NCI-H524 treated with DMSO at 0.1 percent for 48 hours (cell line): ENCODE results near the gene RIPK1.
A peak's percentile ranks its signal among the peaks of the same experiment; 100 is the strongest.
"Not testable (repeated sequence)": the region's sequence is repeated elsewhere in the genome, so short reads cannot be mapped to it uniquely, and the experiment has no call there.

Experiments used
- DNase-seq: peaks from one replicate; lab custom pipeline; 2025; lab: John Stamatoyannopoulos, UW

The RIPK1 gene

DNA sequence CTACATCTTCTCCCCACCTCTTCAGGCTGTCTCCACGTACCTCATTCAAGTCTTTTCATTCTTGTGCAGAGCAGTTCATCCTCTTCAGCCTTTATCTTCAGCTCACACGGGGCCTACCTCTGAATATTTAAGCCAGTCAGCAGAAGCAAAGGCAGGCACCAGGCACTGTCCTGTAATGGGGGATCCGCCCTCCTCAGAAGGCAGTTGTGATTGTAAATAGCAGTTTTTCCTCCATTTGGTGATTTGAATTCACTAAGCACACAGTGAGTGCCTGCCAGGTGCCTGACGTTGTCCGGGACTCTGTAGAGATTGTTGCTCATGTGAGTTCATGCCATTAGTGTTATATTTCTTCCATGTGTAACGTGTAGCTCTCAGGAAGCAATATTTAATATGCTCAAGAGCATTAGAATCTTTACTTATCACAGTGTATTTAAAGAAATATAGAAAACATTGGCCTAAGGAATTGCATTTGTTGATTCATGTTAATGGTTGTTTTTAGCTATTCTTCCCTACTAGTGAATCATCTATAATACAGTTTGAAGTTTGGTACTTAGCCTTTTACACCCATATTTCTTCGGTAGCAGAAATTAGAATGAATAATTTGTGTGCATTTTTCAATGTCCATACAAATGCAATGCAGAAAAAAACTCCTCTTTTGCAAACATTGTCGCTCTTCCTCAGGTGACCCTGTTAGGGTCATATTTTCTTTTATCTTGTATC is 68.2 kb downstream of the RIPK1 start:
- no peak for DNase-seq

DNA sequence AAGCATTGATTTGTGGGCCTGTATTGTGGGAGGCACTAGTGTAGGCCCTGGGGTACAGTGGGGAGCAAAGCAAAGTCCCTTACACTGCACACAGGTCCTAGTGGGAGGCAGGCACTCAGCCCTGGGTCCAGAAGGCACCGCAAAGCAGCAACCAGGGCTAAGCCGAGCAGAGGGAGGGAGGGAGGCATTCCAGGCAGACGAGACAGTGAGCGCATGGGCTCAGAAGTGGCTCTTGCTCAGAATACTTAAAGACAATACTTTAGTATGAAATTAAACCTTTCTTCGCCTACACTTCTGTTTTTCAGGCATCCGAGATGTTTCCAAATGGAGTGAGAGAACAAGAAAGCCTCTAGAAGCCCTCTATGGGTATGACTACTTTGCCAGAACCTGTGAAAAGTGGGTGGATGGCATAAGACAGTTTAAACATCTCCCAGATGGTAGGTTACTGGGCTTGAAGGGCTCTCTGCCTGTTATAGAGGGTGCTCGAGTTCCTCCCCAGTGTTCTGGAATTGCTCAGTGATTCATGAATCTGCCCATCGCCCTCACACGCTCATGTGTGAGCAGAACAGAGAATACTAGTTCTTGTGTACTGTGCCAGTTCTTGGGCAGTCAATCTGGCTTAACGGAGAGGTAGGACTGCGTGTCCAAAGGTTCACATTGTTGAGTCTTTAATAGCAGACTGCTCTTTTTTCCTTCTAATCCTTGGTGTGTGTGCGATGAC is 68.9 kb downstream of the RIPK1 start:
- no peak for DNase-seq

DNA sequence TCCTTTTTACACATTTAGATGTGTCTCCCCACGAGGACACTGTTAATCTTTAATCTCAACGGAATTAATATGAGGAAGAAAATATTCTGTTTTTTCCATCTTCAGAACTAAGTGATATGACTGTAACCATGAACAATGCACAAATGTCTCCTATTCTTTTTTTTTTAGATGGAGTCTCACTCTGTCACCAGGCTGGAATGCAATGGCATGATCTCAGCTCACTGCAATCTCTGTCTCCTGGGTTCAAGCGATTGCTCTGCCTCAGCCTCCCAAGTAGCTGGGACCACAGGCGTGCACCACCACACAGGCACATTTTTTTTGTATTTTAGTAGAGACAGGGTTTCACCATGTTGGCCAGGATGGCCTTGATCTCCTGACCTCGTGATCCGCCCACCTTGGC is 69.6 kb downstream of the RIPK1 start:
- DNase-seq, result not testable (repeated sequence)

DNA sequence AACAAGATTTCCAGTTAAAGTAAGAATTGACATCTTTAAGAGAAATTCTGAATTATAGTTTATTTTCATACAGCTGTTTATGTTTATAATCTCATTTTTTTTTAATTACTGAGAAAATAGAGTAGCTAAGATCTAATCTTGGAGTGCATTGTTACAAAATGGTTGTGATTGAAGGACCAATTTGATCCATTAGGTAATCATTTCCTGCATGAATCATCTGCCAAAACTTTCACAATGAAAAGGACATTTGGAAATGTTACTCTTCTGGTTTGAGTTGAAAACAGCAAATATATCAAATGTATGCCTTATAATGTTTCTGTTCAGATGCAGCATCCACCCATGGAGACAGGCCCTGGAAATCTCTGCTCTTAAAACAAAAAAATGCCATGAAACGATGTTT is 70.0 kb downstream of the RIPK1 start:
- no peak for DNase-seq

DNA sequence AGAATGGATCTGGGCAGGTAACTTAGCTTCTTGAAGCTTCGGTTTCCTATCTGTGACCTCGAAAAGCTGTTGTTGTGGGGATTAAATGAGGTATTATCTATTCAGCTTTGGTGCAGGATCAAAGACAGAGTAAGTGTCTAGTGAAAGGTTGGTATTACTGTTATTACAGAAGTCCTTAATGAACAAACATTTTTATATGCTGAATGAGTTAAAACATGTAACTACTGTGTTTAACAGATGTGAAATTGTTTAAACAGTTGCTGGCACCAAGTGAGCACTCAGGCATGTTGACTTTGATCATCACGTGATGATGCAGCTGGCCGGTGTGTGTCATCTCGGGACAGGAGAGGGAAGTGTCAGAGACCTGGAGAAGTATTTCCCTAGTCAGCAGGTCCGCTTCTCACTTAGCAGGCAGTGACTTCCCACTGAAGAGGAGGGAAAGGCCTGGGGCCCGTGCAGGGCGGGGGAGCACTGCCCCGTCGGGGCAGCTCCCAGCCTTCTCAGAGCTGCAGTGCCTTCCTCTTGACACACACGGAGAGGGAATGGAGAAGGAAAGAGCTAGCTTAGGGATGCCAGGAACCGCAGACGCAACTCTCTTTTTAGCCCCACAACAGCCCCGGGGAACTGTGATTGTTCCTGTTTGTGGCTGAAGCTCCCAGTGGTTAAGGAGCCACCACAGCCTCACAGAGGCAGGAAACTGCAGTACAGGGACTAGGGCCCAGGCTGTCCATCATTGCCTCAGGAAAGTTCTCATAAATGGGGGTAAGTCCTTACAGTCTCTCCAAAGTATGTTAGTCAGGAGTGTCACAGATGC is 71.0 kb downstream of the RIPK1 start:
- no peak for DNase-seq

DNA sequence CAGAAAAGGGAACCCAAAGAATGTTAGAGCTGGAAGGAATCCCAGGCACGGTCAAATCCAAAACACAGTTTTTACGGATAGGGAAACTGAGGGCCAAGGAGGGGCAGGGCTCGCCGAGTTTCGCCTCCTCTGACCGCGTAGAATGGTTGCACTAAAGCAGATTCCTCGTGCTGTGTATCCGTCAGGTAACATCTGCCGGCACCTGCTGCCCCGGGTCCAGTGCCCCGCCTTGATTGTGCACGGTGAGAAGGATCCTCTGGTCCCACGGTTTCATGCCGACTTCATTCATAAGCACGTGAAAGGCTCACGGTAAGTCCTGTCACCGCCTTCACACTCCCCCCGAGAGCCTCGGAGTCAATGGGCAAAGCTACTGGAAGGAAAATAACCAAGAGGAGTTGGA is 71.9 kb downstream of the RIPK1 start:
- no peak for DNase-seq

DNA sequence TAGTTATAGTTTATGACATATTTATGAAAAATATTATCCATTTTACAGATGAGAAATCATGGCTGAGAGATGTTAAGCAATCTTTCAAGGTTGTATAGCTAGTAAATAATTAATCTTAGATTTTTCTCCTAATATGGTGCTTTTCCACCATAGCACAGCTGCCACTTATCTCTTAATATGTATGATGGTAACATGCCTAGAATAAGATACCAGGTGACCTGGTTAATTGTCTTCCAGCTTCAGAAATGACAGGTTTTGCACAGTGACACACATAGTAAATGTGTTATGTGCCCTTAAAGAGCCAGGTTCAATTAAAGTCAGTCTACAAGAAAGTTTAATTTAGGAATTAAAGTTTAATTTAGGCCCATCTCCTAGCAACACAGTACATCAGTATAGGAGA is 74.2 kb downstream of the RIPK1 start:
- no peak for DNase-seq

DNA sequence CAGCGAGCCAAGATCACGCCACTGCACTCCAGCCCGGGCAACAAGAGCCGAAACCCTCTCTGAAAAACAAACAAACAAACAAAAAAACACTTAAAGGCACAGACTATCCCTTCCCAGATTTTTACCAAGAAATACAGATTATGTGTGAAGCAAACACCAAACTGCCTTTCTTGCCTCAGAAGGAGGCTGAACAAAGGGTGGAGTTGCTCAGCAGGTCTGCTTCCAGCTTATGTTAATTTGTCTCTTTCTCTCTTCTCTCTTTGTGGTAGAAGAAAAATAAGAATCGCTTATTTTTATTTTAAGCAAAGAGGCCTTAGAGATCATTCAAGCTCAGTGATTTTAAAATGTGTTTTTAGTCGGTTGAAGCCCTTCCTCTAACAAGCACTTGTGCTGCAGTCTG is 74.9 kb downstream of the RIPK1 start:
- DNase-seq, result no peak

DNA sequence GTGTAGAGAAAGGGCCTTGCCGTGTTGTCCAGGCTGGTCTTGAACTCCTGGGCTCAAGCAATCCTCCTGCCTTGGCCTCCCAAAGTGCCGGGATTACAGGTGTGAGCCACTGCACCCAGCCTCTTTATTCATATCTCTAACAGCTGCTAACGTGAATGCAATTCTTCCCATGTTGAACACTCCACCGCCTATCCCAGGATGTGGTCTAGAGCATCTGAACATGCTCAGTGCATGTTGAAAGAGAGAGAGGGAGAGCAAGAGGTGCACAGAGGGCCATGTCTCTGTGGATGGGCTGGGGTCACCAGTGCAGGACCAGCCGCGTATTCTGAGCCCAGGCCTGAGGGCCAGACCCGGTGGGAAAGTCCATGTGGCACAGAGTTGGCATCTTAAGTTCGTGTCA is 76.3 kb downstream of the RIPK1 start:
- no peak for DNase-seq

DNA sequence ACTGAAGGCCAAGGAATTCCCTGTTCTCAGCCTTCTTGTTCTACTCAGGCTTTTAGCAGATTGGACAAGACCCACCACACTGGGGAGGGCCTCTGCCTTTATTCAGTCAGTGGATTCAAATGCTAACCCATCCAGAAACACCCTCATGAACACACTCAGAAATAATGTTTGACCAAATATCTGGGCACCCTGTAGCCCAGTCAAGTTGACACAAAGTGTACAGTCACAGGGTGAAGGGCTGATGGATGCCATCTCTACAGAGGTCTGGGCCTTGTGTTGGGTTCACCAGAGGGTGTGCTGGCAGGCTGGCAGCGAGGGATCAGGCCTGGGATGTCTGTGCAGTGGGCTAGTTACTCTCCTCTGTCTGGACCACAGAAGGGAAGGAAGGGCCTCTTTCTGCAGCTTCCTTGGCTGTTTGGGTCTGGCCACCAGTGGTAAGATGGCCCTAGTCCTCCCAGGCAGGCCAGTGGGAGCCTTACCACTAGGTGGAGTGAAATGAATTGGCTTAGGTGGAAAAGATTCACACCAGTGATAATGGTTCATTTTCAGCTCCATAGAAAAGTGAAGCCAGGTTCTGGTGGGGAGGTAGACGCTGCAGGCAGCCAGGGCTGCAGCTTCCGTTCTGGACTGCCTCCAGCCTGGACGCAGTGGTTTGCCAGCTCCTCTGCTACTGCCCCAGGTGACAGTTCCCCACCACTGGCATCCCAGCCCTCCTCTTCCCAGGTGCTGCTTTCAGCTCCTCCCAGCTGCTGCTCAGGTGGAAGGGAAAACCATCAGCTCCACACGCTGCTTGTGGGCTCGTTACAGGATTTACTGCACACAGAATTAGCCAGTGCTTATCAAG is 79.8 kb downstream of the RIPK1 start:
- no peak for DNase-seq

DNA sequence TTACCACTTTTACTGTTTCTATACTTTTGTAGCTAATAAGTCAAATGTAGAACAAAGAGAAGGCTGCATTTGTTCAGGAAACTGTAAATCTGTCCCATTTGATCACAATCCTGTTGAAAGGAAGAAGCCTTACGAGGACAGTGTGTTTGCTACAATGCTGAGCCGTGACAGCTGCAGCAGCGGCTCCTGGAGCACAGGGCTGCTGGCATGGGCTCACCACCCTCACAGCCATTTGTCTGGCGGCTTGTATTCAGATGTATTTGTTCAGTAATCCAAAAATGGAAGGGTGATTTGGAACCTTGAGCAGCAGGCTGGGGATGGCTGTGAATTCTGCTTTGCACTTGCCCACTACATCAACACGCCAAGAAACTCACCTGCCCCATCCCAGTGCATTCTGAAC is 83.4 kb downstream of the RIPK1 start:
- DNase-seq, result no peak

DNA sequence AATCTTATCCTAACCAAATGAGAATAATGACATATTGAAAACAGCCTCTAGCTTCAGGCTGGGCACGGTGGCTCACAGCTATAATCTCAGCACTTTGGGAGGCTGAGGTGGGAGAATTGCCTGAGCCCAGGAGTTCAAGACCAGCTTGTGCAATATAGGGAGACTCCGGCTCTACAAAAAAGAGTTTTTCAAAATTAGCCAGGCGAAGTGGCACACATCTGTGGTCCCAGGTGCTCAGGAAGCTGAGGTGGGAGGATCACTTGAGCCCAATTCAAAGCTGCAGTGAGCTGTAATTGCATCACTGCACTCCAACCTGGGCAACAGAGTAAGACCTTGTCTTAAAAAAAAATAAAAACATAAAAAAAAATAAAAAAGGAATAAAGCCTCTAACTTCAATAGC is 84.4 kb downstream of the RIPK1 start:
- DNase-seq, result no peak

DNA sequence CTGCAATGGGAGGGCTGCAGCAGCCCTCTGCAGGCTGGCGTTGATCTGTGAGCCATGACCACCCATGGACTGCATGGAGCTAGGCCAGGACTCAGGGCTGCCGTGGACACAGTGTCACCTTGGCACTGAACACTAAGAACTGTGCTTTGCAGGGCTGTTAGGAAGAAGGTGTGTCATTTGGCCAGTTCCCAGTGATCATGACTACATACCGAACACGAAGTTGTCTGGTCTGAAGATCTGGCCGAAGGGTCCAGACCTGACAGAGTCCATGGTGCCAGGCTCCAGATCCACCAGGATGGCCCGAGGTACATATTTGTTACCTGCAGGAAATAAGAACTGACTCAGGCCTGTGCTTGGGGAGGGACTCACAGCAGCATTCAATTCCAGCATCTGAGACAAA is 87.1 kb downstream of the RIPK1 start:
- not testable (repeated sequence) for DNase-seq

DNA sequence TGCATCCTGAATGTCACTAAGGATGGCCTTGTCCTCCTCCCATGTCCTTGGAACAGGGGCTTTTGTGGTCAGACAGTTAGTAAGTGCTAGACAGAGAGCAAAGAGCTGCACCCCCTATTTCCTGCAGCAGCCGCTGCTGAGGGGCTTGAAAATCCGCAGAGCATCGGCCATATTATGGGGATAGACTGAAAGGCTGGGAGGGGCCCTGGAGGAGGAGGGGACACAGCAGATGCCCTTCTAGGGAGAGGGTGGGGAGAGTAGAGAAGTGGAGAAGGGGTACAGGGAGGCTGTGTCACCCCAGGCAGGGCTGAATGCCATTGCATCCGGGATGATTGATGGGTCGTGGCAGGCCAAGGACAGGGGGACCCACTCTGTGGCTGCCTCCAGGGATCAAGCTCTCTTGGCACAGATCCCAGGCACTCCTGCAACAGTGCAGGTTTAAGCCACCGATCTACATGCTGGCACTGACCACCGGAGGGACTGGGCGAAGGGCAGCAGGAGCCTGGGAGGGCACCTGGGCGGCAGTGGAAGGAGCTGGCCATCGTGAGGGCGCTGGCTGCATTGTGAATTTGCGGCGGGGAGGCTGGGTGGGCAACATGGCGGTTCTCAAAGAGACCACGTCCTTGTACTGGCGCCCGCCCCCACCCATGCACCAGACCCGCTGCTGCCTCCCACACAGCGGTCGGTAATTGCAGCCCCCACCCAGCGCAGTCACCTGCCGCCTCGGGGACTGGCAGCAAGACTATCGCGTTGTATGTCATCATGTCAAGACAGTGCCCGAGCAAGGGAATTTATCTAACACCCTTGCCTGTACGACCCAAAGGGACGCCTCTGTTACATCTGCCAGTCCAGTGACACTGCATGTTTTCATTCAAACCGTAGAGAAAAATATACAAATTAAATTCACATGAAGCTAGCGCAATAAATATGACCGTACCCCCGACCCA is 88.2 kb downstream of the RIPK1 start:
- DNase-seq, result peak; percentile 25

DNA sequence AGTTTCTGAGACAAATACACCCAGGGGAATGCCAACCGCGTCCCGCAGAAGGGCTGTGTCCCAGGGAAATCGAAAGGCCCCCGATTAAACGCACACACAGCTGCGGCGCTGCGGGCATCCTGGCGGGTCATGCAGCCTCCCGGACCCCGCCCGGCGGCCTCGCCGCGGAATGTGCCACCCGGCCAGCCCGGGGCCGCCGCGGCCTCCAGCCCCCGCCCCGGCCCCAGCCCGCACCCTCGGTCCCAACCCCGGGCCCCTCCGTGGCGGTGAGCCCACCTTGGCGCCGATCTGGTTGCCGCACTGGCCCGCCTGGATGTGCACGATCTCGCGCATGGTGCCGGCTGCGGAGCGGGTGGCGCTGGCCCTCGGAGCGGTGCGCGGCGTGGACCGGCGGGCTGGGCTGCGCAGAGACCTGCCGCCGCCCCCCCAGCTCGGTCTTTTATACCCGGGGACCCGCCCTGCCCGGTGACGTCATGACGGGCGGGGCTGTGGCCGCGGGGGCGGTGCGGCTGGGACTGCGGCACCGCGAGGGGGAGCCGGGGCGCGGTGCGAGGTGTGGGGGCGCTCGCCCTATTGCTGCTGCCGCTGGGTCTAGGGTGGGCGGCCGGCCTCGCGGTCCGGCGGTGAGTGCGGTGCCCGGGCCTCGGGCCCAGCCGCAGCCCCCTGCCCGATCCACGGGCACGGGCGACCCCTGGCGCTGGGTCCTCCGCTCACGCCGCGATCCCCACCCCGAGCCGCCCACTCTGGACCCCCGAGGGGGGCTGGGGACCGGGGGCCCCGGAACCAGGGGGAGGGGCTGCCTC is 89.0 kb downstream of the RIPK1 start, which contains the start of gene TUBB2A:
TUBB2A (minus strand) TSS at position 414 of the 803 bp plus-strand sequence; CDS start at position 333, 81 bp downstream.
- DNase-seq, result peak; percentile 8

DNA sequence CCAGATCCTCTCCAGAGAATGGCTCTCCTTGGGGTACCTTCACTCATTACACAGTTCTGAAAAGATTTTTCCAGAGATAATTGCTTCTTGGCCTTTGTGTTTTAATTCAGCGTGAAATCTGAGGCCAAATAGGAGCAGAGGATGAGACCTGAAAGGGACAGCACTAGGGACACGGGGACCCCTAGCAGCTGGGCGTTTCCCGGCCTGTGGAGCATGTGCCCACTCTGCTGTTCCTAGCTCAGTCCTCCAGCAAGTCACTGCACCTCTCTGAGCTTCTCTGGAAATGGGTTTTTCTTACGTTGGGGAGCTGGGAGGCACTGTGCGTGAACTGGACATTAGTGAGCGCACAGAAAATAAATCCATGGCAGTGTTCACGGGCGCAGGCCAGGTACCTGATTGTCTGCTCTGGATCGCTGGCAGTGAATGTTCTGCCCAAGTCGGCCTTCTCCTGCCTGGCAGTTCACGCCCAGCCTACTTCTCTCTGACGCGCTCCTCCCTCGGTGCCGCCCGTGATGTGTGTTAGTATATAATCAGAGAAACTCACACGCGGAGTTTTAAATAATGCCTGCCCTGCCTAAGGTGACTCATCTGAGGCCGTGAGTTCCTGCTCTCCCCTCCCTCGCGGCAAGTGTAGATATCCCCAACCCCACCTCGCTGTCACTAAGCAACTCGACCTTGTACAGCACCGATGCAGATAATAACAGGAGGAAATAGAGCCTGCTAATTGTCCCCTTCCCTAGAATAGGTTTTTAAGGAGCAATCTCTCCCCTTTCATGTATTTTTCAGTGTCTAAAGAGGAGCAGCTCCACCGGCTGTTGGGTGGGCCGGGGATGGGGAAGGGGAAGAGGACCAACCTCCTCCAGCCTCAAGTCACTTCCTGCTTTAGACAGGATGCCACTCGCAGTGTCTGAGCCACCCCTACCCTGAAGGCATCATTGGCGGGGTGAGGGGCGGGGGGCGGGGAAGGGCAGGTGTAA is 91.8 kb downstream of the RIPK1 start:
- no peak for DNase-seq

DNA sequence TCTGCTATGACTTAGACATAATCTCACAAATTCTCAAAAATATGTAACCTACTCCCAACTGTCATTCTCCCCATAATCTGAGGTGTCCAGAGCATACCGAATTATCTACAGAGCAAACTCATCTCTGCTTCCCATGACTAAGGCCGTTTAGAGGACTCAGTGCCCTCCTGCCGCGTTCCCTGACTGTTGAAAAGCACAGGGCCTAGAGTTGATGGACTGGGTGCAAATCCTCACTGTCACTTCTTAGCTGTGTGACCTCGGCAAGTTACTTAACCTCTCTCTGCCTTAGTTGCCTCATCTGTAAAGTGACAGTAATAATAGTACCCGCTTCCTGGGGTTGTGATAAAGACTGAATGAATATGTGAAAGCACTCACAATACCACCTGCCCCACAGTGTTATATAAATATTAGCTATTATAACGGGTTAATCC is 93.8 kb downstream of the RIPK1 start:
- DNase-seq, result no peak

DNA sequence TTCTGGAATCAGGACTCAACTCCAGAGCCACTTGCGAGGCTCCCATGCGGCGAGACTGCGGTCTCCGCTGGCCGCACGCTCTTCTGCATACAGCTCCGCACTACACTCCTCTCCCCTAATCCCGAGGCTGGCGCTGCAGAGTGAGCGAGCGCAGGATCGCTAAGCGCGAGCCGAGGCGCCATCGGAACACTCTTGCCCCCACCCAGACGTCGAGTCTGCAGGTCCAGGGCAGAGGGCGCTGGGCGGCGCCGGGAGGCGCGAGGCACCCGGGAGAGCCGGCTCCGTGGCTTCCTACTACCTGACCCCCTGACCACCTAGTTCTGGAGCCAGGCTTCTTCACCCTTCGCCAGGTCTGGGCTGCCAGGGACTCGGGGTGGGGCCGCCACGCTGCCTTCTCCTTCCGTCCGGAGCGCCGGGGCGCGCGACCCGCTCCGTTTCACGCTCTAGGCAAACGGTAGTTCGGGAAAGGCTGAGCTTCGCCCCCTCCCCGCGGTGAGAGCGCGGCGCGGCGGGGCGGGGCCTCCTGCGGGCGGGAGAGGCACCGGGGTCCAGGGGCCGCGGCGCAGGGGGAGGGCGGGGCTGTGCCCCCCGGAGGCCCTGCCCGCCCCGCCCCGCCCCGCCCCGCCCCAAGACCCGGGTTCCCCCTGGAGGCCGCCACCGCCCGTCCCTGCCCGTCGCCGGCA is 94.4 kb downstream of the RIPK1 start:
- DNase-seq, result peak; percentile 50
